GM18868 (cell line): ENCODE measurements around the gene SSBP1.
"Not testable (repeated sequence)": the region's sequence is repeated elsewhere in the genome, so short reads cannot be mapped to it uniquely, and the experiment has no call there.

Source experiments
- ATAC-seq: cut with Tn5 transposase; IDR thresholded peaks from one replicate; pipeline ENCODE4 v1.9.1; 2021; ENCODE audit warnings: mild to moderate bottlenecking, moderate library complexity; ENCODE audit not compliant: unreplicated experiment

The SSBP1 gene

DNA sequence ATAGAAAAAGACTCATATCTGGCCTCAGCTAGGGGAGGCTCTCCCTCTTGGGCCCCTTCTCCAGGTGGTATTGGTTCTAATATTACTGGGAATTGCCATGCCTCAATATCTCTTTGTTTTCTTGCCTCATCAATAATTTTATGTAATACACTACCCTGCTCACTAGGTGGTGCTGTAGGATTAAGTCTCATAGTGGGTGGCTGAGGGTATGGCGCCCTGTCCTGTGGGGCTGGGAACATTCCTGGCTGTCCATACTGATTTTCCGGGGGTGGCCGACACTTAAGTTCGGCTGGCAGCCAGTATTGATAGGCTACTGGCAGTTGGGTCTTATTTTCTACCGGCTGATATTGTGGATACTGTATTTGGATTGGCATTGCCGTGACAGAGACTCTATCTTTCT, 16.8 kb downstream of the SSBP1 start:
- ATAC-seq = no peak

DNA sequence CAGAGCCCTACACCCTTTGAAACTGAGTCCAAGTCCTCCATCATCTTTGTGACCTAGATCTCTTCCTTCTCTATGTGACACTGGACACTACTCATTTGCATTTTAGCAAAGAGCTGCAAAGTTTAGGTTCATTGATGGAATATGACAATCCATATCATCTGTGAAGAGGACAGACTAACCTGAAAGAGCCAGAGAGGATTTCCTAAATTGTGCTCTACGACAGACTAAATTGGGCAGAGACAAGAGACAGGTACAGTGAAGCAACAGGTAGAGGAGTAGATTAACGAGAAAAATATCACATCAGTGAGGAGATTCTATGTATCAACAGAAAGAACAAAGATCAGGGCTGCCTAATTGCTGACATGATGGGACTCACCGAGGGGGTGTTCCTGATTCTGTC, 25.6 kb downstream of the SSBP1 start, which contains the start of gene TAS2R3:
Gene TAS2R3 (plus strand): TSS at position 301 of the 400 bp plus-strand sequence. CDS start 62 bp downstream, at position 363.
- no peak for ATAC-seq

DNA sequence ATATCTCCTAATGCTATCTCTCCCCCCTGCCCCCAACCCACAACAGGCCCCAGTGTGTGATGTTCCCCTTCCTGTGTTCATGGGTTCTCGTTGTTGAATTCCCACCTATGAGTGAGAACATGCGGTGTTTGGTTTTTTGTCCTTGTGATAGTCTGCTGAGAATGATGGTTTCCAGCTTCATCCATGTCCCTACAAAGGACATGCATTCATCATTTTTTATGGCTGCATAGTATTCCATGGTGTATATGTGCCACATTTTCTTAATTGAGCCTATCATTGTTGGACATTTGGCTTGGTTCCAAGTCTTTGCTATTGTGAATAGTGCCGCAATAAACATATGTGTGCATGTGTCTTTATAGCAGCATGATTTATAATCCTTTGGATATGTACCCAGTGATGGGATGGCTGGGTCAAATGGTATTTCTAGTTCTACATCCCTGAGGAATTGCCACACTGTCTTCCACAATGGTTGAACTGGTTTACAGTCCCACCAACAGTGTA, 32.0 kb downstream of the SSBP1 start:
- ATAC-seq = not testable (repeated sequence)

DNA sequence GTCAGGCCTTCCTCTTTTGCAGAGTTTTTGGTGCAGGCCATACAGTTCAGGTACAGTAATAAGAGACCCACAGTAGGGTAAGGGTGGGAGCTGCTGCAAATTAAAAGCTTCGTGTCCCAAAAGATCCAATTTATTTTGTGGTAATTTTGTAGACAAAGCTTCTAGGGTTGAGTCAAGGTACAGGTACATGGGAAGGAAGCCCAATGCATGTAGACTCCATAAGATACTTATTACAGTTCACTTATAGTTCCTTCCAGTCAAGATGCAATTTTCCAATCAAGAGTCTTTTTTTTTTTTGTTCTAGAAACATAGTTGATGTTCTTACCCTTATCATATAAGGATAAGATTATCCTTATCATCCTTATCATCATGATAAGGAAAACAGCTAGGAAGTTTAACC, 38.2 kb downstream of the SSBP1 start, which contains the start of gene TAS2R4:
Gene TAS2R4 (plus strand): TSS at position 301 of the 400 bp plus-strand sequence. CDS start 1,815 bp downstream, outside the sequence.
- ATAC-seq = no peak

DNA sequence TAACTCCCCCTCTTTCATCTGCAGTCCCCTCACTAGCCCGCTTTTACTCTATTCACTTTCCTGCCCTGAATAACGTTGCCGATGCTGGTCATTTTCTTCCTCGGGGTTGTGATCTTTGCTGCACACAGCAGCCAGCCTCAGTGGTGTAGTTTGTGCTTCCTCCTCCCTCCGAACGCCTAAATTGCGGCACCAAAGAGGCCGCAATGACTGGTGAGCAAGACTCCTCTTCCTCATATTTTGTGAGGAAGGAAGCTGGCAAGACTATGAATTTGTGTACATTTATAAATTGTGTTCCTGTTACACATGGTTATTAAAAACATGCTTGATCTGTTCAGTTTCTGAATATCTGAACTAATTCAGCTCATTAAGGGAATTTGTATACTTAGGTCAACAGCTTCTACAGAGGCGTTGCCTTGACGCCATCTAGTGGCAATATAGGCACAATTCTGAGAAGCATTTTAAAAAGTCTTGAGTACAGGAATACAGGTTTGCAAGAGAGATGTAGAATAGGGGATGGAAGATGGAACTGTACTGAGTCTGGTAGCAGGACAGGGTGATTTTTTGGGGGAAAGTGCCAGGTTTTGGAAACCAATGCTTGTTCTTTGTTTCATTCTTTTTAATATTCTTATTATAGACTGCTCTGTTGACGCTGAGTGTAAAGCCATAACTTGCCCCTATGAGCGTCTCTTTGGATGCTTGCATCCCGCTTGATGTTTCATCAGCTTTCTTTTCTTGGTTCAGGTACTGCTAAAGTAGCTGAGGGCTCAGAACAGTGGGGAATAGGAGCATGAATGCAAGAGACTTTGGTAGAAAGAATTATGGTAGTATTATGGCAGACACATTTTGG, 47.8 kb downstream of the SSBP1 start:
- ATAC-seq = peak; percentile 86

DNA sequence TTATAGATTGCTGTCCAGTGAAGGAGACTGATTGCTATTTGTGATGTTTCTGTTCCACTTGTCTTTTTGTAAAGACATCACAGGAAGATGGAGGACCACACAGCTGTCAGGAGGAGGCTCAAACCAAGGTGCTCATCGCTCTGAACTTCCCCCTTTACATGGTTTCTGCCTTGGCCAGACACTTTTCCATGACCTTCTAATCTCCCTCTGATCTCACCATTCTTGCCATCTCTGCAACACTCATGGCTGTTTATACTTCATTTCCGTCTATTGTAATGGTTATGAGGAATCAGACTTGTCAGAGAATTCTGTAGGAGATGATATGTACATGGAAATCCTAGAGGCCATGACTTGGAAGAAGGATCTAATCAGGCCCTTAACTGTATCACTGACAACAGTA, 50.1 kb downstream of the SSBP1 start:
- ATAC-seq = no peak

DNA sequence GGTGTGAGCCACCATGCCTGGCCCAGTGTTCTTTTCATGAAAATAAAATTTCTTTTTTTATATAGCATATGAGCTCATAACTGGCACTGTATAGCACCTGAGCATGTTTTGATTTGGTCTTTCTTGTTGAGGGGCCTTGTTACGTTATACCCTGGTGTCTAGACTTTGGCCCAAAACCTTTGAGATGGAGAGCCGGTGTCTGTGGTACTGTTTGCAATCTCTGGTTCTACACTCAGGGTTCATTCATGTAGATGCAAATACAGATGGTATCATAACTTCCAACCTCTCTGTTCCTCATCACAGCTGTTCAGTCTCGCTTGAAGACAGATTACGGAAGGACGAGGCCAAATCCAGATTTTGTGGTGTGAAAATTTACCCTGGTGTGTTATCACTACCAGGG, 51.8 kb downstream of the SSBP1 start, which contains the start of gene TAS2R5:
Gene TAS2R5 (plus strand): TSS at position 301 of the 400 bp plus-strand sequence. CDS start 145 bp downstream, outside the sequence.
- no peak for ATAC-seq

DNA sequence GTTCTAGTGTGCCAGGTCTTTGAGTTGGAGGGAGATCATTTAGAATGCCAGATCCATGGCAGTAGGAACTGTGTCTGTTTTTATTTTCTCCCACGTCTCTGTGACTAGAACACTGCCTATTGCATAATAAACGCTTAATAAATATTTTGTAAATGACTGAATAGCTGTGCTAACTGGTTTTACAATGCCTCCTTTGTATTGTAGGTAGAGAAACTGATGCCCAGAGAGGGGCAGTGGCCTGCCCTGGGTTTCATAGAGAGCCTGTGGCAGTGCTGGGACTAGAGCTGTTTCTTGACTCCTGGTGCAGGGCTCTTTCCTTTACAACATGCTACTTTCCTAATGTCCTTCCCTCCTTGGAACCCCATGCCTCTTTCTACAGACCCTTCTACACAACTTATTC, 54.4 kb downstream of the SSBP1 start:
- ATAC-seq = no peak
